Lower lobe of right lung (tissue), 2 donors: Measurements from ENCODE around the gene DNLZ. TPM values are rescaled to one million over a fixed set of nuclear protein-coding genes. Genes with fewer than 3 reads are reported as not detected.

Experiments
- ATAC-seq, 2 donors: fragments of 200-7000 bp; cut with Tn5 transposase; one replicate each; pipeline ENCODE4 v1.9.1; 2020 to 2022; ENCODE audit warnings: mild to moderate bottlenecking in 2 of 2, moderate library complexity in 2 of 2
- DNase-seq: peaks from one replicate; pipeline ENCODE4 v3.0.0-alpha.2; 2020
- H3K27ac ChIP-seq: fragments of 200-600 bp; one replicate; pipeline ENCODE4 v1.8.0; 2022
- H3K27me3 ChIP-seq: fragments of 200-600 bp; one replicate; pipeline ENCODE4 v1.8.0; 2022; ENCODE audit warnings: low read depth
- H3K36me3 ChIP-seq: fragments of 200-600 bp; one replicate; pipeline ENCODE4 v1.8.0; 2022; ENCODE audit warnings: mild to moderate bottlenecking
- H3K4me1 ChIP-seq: fragments of 200-600 bp; one replicate; pipeline ENCODE4 v1.8.0; 2022
- H3K4me3 ChIP-seq: fragments of 200-600 bp; one replicate; pipeline ENCODE4 v1.8.0; 2022; ENCODE audit warnings: mild to moderate bottlenecking
- H3K9me3 ChIP-seq: fragments of 200-600 bp; one replicate; pipeline ENCODE4 v1.8.0; 2022
- intact Hi-C: fragments of 100-400 bp; cut with DNase I; formaldehyde crosslinking; loops from one replicate; pipeline ENCODE4 v1.11.0; 2022
- total RNA-seq: library from RNA; stranded (reverse); fragmentation: NEBNext Ultra II Directional; extraction: Animal tissue kit (Norgen Biotek cat#: 25700); gene quantifications from one replicate; pipeline ENCODE4 v1.2.1, GENCODE V29; 2021
- TF ChIP-seq, protein P1 (sequence below): fragments of 200-600 bp; IDR thresholded peaks from one replicate; pipeline ENCODE4 v1.8.0; 2022; ENCODE audit warnings: antibody characterized with exemption, mild to moderate bottlenecking
- donor health status: DM: no; HTN: yes; CAD: no; lungs with severe emphysema.

Gene DNLZ
- total RNA-seq, 1 donor from 2014 or later: 12.9 TPM

DNA sequence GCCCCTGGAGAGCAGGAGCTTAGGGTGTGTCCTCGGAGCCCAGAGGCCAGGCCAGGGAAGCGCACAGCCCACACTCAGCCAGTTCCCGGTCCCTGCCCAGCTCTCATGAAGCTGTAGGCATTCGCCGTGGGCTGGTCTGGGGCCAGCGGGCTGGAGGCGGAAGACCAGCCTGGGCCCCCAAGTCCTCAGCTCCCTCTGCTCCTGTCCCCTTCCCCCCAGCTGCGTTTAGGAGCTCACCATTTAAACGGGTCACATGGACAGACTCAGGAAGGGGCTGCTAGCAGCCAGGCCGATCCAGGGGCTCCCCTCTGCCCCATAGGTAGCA, 17.4 kb downstream of the DNLZ start:
- Histone ChIP-seq H3K36me3 (peaks cover 4% of the 10 kb centered on the region), H3K27ac (peak overlapping the region; percentile 74), H3K4me3 (peak overlapping the region; percentile 38), H3K9me3 (no peaks in the 10 kb centered on the region), H3K4me1 (peaks cover 53% of the 10 kb centered on the region), H3K27me3 (no peaks in the 10 kb centered on the region)
- DNase-seq (no peak), ATAC-seq (no peak)
- TF ChIP-seq, protein P1, sequence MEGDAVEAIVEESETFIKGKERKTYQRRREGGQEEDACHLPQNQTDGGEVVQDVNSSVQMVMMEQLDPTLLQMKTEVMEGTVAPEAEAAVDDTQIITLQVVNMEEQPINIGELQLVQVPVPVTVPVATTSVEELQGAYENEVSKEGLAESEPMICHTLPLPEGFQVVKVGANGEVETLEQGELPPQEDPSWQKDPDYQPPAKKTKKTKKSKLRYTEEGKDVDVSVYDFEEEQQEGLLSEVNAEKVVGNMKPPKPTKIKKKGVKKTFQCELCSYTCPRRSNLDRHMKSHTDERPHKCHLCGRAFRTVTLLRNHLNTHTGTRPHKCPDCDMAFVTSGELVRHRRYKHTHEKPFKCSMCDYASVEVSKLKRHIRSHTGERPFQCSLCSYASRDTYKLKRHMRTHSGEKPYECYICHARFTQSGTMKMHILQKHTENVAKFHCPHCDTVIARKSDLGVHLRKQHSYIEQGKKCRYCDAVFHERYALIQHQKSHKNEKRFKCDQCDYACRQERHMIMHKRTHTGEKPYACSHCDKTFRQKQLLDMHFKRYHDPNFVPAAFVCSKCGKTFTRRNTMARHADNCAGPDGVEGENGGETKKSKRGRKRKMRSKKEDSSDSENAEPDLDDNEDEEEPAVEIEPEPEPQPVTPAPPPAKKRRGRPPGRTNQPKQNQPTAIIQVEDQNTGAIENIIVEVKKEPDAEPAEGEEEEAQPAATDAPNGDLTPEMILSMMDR: no peak
- intact Hi-C loops: no loop called here

DNA sequence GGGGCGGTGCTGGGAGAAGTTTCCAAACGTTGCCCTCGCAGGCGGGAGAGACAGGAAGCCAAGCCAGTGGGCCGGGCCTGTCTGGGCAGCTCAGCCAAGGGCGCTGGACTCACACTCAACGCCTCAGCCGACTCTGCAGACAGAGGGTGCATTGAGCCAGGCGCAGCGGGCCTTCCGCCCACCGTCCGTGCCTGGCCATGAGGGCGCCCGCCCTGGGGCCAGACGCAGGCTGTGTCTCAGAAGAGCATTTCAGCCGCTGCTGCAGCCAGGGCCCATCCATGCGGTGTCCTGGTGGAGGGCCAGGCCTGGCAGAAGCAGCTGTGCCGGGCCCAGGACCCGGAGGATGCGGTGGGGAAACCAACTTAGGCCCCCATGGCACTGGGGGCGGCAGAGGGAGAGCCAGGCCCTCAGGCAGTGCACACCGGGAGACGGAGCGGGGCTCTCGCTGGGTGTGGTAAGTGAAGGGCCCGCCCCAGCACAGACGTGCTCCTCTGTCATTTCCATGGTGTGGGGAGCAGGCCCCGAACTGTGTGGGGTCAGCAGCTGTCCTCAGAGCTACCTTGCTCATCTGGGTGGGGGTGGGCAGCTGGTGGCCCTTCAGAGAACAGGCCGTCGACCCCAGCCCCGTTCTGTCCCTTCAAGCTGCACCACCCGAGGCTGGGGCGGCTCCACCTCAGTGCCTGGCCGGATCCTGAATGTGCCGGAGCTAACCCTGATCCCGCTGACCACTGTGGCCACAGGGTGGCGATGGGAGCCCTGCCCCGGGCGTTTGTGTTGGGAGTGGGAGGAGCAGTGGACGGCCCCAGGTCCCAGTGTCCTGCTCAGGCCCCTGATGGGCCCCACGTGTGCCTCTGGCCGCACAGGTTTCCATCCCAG, 18.0 kb downstream of the DNLZ start:
- intact Hi-C loops: no loop called here
- H3K4me1 ChIP-seq: peaks cover 53% of the 10 kb centered on the region
- TF ChIP-seq, protein P1: peak; percentile 61
- peak overlapping the region; percentile 74 for H3K27ac ChIP-seq
- H3K36me3 ChIP-seq: peaks cover 4% of the 10 kb centered on the region
- DNase-seq (peak; percentile 84), ATAC-seq (peak; percentile 73 to 83)
- H3K4me3 ChIP-seq: peak overlapping the region; percentile 38
- no peaks in the 10 kb centered on the region for H3K27me3 ChIP-seq
- no peaks in the 10 kb centered on the region for H3K9me3 ChIP-seq

DNA sequence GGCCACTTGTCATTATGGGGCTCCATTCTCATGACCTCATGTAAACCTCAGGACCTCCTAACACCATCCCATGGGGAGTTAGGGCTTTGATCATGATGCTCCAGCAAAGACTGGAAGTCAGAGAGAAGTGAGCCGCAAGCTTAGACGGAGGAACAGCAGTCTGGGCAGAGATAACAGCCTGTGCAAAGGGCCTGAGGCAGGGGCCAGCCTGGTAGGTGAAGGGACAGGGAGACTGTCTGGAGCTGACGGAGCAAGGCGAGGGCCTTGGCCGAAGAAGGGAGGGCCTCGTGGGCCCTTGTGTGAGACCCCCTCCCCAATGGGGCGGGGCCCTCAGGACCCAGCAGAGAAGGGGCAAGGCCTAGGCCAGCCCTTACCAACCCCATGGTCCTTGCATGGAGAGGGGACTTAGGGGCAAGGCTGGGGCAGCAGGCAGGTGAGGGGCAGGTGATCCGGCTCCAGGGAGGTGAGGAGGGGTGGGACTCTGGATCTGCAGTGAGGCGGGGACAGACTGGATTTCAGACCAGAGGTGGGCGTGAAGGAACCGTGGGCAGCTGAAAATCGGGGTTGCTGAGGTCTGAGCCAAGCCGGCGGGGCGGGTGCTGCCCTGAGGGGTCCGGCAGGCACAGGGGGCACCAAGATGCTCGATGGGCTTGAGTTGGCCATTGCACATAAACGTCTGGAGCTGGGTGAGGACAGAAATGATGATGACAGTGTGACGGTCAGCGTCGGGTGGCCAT, 18.8 kb downstream of the DNLZ start:
- DNase-seq (no peak), ATAC-seq (no peak)
- H3K27ac ChIP-seq: peak overlapping the region; percentile 74
- H3K27me3 ChIP-seq: no peaks in the 10 kb centered on the region
- intact Hi-C loops: no loop called here
- peaks cover 53% of the 10 kb centered on the region for H3K4me1 ChIP-seq
- H3K9me3 ChIP-seq: no peaks in the 10 kb centered on the region
- TF ChIP-seq, protein P1: no peak
- H3K36me3 ChIP-seq: peaks cover 7% of the 10 kb centered on the region
- peak overlapping the region; percentile 38 for H3K4me3 ChIP-seq

DNA sequence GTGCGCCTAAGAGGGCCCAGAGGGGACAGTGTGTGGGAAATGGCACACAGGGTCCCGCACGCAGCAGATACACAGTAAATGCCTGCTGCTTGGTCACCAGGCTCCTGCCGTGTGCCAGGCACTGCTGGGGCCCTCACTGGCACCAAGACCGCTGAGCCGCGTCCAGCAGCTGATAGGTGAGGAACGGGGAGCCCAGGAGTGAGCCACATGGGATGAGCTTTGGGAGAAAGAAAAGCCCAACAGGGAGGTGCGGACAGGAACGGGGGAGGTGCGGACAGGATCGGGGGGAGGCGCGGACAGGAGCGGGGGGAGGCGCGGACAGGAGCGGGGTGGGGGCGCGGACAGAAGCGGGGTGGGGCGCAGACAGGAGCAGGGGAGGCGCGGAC, 19.7 kb downstream of the DNLZ start:
- H3K4me3 ChIP-seq: no peak overlapping the region
- intact Hi-C loops: no loop called here
- no peaks in the 10 kb centered on the region for H3K27me3 ChIP-seq
- H3K27ac ChIP-seq: no peak overlapping the region
- peaks cover 6% of the 10 kb centered on the region for H3K36me3 ChIP-seq
- TF ChIP-seq, protein P1: no peak
- ATAC-seq (no peak), DNase-seq (no peak)
- H3K9me3 ChIP-seq: no peaks in the 10 kb centered on the region
- H3K4me1 ChIP-seq: peaks cover 53% of the 10 kb centered on the region

DNA sequence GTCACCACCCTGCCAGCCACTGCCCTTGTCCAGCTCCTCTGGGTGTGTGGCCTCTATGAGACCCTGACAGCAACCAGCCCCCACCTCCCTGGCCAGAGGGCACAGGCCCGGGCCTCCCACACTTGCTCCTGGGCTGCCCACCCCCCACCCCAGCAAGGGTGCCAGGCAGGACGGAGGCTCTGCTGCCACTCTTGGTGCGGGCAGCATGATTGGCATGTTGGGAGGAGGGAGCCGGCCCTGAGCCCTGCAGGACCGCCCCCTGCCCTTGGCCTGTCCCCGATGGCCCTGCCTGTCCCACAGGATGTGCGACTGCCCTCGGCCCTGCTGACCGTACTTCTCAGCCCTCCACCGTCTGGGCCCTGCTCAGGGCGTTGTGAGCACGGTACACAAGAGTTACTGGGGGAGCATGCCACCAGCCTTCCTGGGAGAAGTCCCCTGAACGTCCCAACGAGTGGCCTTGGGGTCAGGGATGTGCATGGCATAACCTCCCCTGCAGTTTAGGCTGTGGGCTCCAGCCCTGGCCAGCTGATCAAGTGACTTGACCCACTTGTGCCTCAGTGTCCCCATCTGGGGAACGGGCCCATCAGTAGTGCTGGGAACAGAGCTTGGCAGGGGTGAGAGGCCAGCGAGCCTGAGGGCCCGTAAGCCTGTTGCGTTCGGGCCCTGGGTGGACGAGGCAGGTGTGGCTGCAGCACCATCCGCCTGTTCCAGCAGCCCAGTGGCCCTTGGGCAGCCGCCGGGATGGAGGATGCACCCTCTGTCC, 20.2 kb downstream of the DNLZ start:
- DNase-seq: no peak
- Histone ChIP-seq H3K36me3 (peaks cover 10% of the 10 kb centered on the region), H3K27me3 (no peaks in the 10 kb centered on the region), H3K4me1 (peaks cover 53% of the 10 kb centered on the region), H3K9me3 (no peaks in the 10 kb centered on the region), H3K27ac (peak overlapping the region; percentile 58), H3K4me3 (peak overlapping the region; percentile 49)
- intact Hi-C loops: no loop called here
- TF ChIP-seq, protein P1: no peak
- ATAC-seq: no peak
